Stimulated activated memory B cell treated with anti-CD40 and anti-IgM and Interleukin-4, amounts not matched to agents 10 μg/mL and 1 μg/mL and 100 μg/mL, for 72 hours (primary cell): ENCODE measurements around the gene GTPBP10.
A peak's percentile ranks its signal among the peaks of the same experiment; 100 is the strongest.

Source experiments
- ATAC-seq: fragments of 150-1000 bp; cut with Tn5 transposase; 2 replicates; pipeline ENCODE4 v1.10.0; 2021
- H3K27ac Mint-ChIP-seq: one replicate; pipeline ENCODE4 v1.8.0; 2022; ENCODE audit warnings: mild to moderate bottlenecking, mixed read lengths
- H3K27me3 Mint-ChIP-seq: one replicate; pipeline ENCODE4 v1.8.0; 2022; ENCODE audit warnings: mixed read lengths
- H3K36me3 Mint-ChIP-seq: one replicate; pipeline ENCODE4 v1.8.0; 2022; ENCODE audit warnings: mixed read lengths
- H3K4me1 Mint-ChIP-seq: one replicate; pipeline ENCODE4 v1.8.0; 2022; ENCODE audit warnings: mixed read lengths
- H3K4me3 Mint-ChIP-seq: one replicate; pipeline ENCODE4 v1.8.0; 2022; ENCODE audit warnings: mild to moderate bottlenecking, moderate library complexity, mixed read lengths
- H3K9me3 Mint-ChIP-seq: one replicate; pipeline ENCODE4 v1.8.0; 2022; ENCODE audit warnings: mixed read lengths

The GTPBP10 gene

DNA sequence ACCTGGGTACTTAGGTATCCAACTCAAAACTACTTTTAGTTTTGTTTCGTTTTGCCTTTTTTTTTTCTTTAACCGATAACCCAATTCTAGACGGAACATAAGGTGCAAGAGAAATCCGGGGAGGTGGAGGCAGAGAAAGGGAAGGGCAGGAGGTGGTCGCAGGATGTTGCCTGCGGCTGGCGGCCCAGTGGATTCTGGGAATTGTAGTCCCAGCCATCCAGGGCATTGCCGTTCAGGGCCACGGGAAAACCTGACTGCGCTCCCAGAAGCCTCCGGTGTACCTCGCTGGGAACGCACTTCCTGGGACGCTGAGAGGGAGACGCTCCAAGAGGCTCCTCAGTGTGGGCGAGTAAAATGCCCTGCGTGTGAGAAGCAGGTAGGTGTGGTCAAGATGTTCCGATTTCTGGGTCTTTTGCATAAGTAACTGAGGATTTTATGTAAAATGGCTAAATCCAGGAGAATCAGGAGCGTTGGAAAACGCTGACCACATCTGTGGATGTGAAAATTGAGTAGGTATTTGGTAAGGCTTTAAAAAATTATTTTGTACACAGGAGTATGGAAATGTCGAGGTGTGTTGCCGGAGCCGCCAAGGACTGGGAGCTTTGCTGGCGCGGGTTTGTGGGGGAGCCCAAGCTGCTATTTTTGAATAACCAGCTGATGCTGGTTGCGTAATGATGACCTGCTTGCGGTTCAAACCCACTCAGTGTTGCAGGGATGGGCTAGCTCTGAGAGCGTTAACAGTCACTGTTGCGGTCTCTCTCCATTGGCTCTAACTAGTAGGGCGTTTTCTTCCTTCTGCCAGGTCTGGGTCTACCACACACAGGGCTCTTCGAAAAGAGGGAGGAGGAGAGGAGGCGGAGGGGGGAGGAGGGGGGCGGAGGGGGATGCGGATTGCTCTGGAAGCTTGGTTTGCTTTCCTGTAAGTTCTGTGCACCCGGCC, 56.9 kb downstream of the GTPBP10 start, which contains the start of gene CLDN12:
Gene CLDN12 (plus strand): TSS at position 288 of the 940 bp plus-strand sequence. CDS start 9,216 bp downstream, outside the sequence.
- H3K4me1 Mint-ChIP-seq = no peaks in the 10 kb centered on the region
- H3K36me3 Mint-ChIP-seq = peaks cover 14% of the 10 kb centered on the region
- H3K9me3 Mint-ChIP-seq = peaks cover 11% of the 10 kb centered on the region
- peak within 1 kb of the TSS; percentile 92 for H3K4me3 Mint-ChIP-seq
- ATAC-seq = peak; percentile 98
- H3K27me3 Mint-ChIP-seq = no peaks in the 10 kb centered on the region
- H3K27ac Mint-ChIP-seq = peak within 1 kb of the TSS; percentile 90

DNA sequence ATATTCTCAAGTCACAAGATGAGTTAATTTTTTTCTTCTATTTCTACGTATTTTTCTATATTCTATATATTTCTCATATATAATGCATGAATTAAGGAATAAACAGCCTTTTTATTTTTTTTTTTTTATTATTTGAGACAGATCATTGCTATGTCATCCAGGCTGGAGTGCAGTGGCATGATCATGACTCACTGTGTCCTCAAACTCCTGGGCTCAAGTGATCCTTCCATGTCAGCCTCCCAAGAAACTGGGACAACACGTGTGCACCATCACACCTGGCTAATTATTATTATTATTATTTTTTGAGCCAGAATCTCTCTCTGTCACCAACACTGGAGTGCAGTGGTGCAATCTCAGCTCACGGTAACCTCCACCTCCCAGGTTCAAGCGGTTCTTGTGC, 58.3 kb downstream of the GTPBP10 start:
- Mint-ChIP-seq H3K36me3 (peaks cover 19% of the 10 kb centered on the region), H3K4me3 (peak overlapping the region; percentile 92), H3K27me3 (no peaks in the 10 kb centered on the region), H3K4me1 (no peaks in the 10 kb centered on the region), H3K9me3 (peaks cover 5% of the 10 kb centered on the region), H3K27ac (no peak overlapping the region)
- ATAC-seq = no peak

DNA sequence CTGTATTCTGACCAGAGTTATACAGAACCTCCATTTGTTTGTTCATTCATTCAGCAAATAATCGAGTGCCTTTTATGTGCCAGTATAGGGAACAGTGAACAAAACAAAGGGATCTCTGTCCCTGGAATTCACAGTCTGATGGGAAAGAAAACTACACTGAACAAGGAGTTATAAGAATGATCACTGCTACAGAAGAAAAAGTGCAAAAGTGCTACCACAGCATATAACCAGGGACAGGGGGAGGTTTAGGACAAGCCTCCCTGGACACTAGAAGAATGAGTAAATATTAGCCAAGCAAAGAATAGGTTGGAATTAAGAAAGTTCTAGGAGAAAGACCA, 60.9 kb downstream of the GTPBP10 start:
- Mint-ChIP-seq H3K4me3 (no peak overlapping the region), H3K9me3 (no peaks in the 10 kb centered on the region), H3K27ac (no peak overlapping the region), H3K36me3 (peaks cover 20% of the 10 kb centered on the region), H3K27me3 (no peaks in the 10 kb centered on the region), H3K4me1 (no peaks in the 10 kb centered on the region)
- no peak for ATAC-seq

DNA sequence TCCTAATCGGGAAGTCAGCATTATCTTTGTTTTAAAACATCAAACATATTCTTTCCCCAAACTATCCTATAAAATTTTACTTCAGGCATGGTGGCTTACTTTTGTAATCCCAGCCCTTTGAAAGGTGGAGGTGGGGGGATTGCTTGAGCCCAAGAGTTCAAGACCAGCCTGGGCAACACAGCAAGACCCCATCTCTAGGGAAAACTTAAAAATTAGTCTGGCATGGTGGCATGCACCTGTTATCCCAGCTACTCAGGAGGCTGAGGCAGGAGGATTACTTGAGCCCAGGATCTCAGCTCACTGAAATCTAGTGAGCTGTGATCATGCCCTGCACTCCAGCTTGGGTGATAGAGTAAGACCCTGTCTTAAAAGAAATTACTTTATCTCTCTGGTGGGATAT, 61.6 kb downstream of the GTPBP10 start:
- H3K4me1 Mint-ChIP-seq = no peaks in the 10 kb centered on the region
- no peak overlapping the region for H3K27ac Mint-ChIP-seq
- no peak for ATAC-seq
- no peak overlapping the region for H3K4me3 Mint-ChIP-seq
- H3K9me3 Mint-ChIP-seq = no peaks in the 10 kb centered on the region
- H3K36me3 Mint-ChIP-seq = peaks cover 20% of the 10 kb centered on the region
- H3K27me3 Mint-ChIP-seq = no peaks in the 10 kb centered on the region

DNA sequence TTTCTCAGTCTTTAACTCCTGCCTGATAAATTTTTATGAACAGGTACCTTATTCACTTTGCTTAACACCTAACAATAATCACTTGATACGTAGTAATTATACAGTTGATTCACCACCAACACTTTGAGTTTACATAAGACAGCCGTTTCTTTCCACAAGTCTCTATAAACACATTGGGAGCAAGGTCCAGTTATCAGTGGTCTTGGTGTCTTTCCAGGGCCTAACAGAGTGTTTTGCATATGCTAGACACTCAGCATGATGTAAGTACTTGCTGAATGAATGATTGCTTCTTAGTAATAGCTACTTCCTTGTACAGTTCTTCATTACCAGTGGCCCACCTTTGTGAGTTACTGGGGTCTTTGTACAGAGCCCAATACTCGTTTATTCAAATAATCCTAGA, 63.2 kb downstream of the GTPBP10 start:
- Mint-ChIP-seq H3K4me3 (no peak overlapping the region), H3K36me3 (peaks cover 20% of the 10 kb centered on the region), H3K4me1 (no peaks in the 10 kb centered on the region), H3K9me3 (no peaks in the 10 kb centered on the region), H3K27me3 (no peaks in the 10 kb centered on the region), H3K27ac (no peak overlapping the region)
- ATAC-seq = no peak

DNA sequence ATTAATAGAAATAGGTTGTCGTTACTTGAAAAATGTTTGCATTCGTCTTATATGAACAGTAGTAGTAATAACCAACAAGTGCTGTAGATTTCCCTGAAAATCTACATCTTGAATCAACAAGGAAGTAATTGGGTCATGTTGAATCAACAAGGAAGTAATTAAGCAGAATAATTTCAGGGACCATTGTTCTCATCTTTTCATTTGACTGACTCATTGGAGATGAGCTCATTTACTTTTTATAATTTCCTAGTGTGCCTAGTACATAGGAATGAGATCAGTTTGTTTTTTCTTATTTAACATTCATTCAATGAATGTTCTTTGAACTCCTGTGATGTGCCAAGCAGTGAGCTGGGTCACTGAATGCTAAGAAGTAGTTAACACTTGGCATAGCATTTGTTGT, 65.0 kb downstream of the GTPBP10 start:
- Mint-ChIP-seq H3K36me3 (peaks cover 20% of the 10 kb centered on the region), H3K4me3 (no peak overlapping the region), H3K27ac (no peak overlapping the region), H3K27me3 (no peaks in the 10 kb centered on the region), H3K9me3 (no peaks in the 10 kb centered on the region), H3K4me1 (no peaks in the 10 kb centered on the region)
- no peak for ATAC-seq

DNA sequence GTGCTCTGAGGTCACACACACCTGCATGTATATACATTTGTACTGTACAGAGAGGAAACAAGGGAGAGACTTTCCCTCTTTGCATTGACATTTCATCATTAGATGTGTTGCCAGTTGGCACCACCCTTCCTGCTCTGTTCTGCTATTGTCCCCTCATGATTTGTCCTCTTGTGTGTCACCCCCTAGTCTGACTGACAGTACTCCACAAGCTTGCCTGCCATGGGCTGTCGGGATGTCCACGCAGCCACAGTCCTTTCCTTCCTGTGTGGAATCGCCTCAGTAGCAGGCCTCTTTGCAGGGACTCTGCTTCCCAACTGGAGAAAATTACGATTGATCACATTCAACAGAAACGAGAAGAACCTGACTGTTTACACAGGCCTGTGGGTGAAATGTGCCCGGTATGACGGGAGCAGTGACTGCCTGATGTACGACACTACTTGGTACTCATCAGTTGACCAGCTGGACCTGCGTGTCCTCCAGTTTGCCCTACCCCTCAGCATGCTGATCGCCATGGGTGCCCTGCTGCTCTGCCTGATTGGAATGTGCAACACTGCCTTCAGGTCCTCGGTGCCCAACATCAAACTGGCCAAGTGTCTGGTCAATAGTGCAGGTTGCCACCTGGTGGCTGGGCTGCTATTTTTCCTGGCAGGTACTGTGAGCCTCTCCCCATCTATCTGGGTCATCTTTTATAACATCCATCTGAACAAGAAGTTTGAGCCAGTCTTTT, 66.1 kb downstream of the GTPBP10 start:
- Mint-ChIP-seq H3K27ac (no peak overlapping the region), H3K9me3 (no peaks in the 10 kb centered on the region), H3K4me1 (no peaks in the 10 kb centered on the region), H3K4me3 (no peak overlapping the region), H3K36me3 (peaks cover 13% of the 10 kb centered on the region), H3K27me3 (no peaks in the 10 kb centered on the region)
- no peak for ATAC-seq

DNA sequence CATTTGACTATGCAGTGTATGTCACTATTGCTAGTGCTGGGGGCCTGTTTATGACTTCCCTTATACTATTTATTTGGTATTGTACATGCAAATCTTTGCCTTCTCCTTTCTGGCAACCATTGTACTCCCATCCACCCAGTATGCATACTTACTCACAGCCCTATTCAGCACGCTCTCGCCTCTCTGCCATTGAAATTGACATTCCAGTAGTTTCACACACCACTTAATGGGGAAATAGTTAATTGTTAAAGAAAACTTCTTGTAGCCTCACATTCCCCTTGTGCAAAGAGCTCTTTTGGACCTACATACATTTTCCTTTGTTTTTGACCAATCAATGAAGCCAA, 66.6 kb downstream of the GTPBP10 start:
- Mint-ChIP-seq H3K27me3 (no peaks in the 10 kb centered on the region), H3K4me3 (no peak overlapping the region), H3K9me3 (no peaks in the 10 kb centered on the region), H3K36me3 (peaks cover 9% of the 10 kb centered on the region), H3K4me1 (no peaks in the 10 kb centered on the region), H3K27ac (no peak overlapping the region)
- ATAC-seq = no peak

DNA sequence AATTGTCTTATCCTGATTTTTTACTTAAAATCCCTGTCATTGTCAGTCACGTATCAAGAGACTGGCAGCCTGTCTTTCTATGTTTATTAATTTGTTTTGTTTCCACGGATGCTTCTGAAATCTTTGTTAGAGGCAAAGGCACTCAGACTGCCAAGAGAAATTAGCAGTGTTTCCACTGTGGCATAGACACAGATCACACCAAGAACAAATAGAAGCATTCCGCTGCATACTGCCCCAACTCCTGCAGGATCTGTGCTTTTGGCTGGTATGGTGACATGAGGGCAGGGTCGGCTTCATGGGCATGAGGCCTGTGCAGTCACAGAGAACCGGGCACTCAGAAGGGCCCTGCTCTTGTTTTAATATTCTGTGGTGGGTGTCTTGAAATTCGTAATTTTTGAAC, 75.1 kb downstream of the GTPBP10 start:
- no peaks in the 10 kb centered on the region for H3K9me3 Mint-ChIP-seq
- ATAC-seq = no peak
- no peaks in the 10 kb centered on the region for H3K27me3 Mint-ChIP-seq
- no peaks in the 10 kb centered on the region for H3K4me1 Mint-ChIP-seq
- no peaks in the 10 kb centered on the region for H3K36me3 Mint-ChIP-seq
- H3K4me3 Mint-ChIP-seq = no peak overlapping the region
- no peak overlapping the region for H3K27ac Mint-ChIP-seq

DNA sequence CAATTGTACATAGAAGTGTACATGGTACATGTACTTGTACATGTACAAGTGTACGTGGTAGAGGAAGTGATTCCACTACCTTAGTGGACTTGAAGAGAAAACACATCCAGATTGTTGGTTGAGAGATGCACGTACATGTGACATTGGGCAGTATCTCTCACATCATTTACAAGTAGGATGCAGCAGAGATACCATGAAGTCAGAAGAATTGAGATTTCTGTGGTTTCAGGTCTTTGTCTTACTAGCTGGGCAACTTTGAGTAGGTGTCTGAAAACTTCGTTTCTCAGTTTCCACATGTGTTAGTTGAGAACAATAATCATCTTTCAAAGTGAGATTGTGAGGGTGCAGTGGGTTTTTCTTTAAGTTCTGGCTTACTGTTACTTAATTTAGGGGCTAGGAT, 78.2 kb downstream of the GTPBP10 start:
- Mint-ChIP-seq H3K9me3 (no peaks in the 10 kb centered on the region), H3K27me3 (peaks cover 4% of the 10 kb centered on the region), H3K36me3 (no peaks in the 10 kb centered on the region), H3K4me3 (no peak overlapping the region), H3K4me1 (no peaks in the 10 kb centered on the region), H3K27ac (peak overlapping the region; percentile 35)
- ATAC-seq = peak; percentile 62

DNA sequence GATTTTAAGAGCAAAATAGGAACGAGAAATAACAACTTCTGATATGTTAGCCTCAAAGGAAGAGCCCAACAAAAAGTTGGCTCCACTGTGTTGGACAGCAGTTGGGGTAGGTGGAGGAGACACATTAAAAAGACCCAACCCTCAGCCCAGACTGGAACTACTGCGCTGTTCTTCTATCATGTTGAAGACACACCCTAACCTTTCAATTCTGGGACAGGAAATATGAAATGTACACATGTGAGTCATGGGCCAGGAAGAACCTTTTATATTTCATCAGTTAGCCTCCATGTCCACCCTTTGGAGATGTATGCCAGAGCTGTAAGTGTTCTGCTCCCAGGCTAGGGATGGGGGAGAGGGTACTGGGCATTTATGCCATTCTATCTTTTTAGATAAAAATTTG, 78.9 kb downstream of the GTPBP10 start:
- peak overlapping the region; percentile 35 for H3K27ac Mint-ChIP-seq
- H3K4me1 Mint-ChIP-seq = no peaks in the 10 kb centered on the region
- no peak for ATAC-seq
- peaks cover 11% of the 10 kb centered on the region for H3K27me3 Mint-ChIP-seq
- no peaks in the 10 kb centered on the region for H3K9me3 Mint-ChIP-seq
- no peak overlapping the region for H3K4me3 Mint-ChIP-seq
- H3K36me3 Mint-ChIP-seq = no peaks in the 10 kb centered on the region

DNA sequence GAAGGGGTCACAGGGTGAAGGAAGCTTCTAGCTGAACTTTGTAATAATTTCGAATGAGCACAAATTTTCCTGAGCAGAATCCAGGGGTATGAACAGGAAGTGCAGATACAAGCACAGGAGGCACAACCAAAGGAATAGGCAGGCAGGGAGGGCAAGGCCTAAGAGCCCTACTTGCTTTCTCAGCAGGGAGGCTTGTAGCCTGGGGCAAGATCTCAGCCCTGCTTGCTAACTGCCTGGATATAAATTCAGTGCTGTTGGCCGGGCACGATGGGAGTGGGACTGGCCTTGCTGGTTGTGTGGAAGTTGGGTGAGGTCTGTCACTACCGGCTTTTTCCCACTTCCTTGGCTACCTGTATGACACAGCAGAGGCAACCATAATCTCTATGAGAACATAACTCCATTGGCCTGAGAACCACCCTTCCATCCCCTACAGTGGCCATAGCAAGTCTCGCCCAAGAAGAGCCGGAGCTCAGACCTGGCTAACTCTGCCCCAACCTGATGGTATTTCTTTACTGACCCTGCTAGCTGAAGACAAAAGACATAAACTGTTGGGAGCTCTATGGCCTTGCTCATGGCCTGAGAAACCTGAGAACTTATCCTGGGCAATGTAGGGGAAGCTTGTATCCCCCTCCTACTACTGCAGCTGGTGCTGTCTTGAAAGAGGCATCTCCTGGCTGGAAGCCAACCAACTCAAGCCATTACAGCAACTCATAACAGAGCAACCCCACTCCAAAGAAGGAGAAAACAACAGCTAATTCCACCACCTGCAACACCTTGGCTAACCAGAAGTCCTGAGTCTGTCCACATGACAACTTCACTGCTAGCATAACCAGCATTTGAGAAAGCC, 84.3 kb downstream of the GTPBP10 start:
- Mint-ChIP-seq H3K4me3 (no peak overlapping the region), H3K27me3 (peaks cover 42% of the 10 kb centered on the region), H3K4me1 (no peaks in the 10 kb centered on the region), H3K36me3 (no peaks in the 10 kb centered on the region), H3K9me3 (peaks cover 3% of the 10 kb centered on the region), H3K27ac (no peak overlapping the region)
- ATAC-seq = no peak

DNA sequence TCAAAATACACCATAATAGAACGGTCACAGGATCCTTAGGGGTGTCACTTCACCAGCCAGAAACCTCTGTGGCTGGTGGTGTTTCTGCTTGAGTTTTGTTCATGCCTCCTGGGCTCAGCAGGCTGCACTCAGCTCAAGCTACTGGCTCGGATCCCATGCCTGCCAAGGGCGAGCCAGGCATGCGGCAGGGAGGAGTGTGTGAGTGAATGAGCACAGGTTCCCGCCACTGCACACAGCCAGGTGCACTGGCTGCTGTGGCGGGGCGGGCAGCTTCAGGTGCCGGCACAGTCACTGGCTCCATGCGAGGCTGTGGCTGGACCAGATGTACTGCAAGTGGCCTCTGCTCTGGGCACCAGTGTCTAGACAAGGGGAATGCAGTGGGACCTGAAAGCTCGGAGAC, 86.2 kb downstream of the GTPBP10 start:
- no peak overlapping the region for H3K27ac Mint-ChIP-seq
- no peak for ATAC-seq
- no peaks in the 10 kb centered on the region for H3K36me3 Mint-ChIP-seq
- H3K4me3 Mint-ChIP-seq = no peak overlapping the region
- no peaks in the 10 kb centered on the region for H3K4me1 Mint-ChIP-seq
- peaks cover 7% of the 10 kb centered on the region for H3K9me3 Mint-ChIP-seq
- H3K27me3 Mint-ChIP-seq = peaks cover 47% of the 10 kb centered on the region

DNA sequence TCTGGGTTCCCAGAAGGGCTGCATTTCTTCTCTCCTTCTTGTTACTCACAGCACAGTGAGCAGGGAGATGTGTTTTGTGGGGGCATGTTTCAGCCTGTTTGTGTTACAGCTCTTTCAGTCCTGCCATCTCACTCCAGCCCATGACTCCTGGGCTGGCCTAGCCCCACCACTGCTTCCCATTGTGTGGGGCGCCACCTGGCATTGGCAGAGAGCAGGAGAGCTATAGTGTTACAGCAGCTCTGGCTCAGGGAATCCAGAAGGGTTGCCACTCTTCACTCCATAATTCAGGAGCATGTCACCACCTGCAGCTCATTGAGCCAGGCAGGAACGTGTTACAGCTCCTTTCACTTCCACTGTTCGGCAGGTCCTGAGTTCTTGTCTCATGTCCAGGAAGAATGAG, 86.7 kb downstream of the GTPBP10 start:
- Mint-ChIP-seq H3K4me3 (no peak overlapping the region), H3K9me3 (peaks cover 7% of the 10 kb centered on the region), H3K36me3 (no peaks in the 10 kb centered on the region), H3K27me3 (peaks cover 47% of the 10 kb centered on the region), H3K4me1 (no peaks in the 10 kb centered on the region), H3K27ac (no peak overlapping the region)
- ATAC-seq = no peak
